Kidney (tissue), 14 donors: ENCODE data around the gene FAM219A. TPM values are rescaled to one million over a fixed set of nuclear protein-coding genes. Genes with fewer than 3 reads are reported as not detected.

ENCODE experiments used
- DNase-seq, 5 donors: peaks; one replicate each; pipeline ENCODE4 v3.0.0-alpha.2; 2013 to 2020
- FAIRE-seq: peaks from 2 replicates; lab custom pipeline; 2012; peaks lifted over from hg19 to GRCh38; lab: Jason Lieb, UNC
- H3K27ac ChIP-seq, 2 donors: one replicate each; pipeline ENCODE4 v1.7.0; 2013; ENCODE audit warnings: low read depth in 2 of 2, low read length in 2 of 2, inconsistent platforms in 1 of 2
- H3K27me3 ChIP-seq: one replicate; pipeline ENCODE4 v1.7.1; 2013; ENCODE audit warnings: low read length, inconsistent platforms; ENCODE audit not compliant: control insufficient read depth, insufficient read depth
- H3K36me3 ChIP-seq, 3 donors: one replicate each; pipeline versions ENCODE4 v1.7.0 to v1.7.1; 2013; ENCODE audit warnings: low read length in 3 of 3, control low read depth in 1 of 3, inconsistent platforms in 1 of 3; ENCODE audit not compliant: insufficient read depth in 3 of 3, control insufficient read depth in 2 of 3
- H3K4me1 ChIP-seq, 3 donors: one replicate each; pipeline versions ENCODE4 v1.7.0 to v1.7.1; 2013; ENCODE audit warnings: low read length in 3 of 3, inconsistent platforms in 1 of 3, low read depth in 1 of 3; ENCODE audit not compliant: control insufficient read depth in 2 of 3, insufficient read depth in 2 of 3
- H3K4me3 ChIP-seq, 3 donors: one replicate each; pipeline versions ENCODE4 v1.7.0 to v1.8.1; 2013; ENCODE audit warnings: low read length in 3 of 3, control low read depth in 1 of 3, inconsistent platforms in 1 of 3
- H3K9ac ChIP-seq, 3 donors: one replicate each; pipeline versions ENCODE4 v1.7.0 to v1.7.1; 2013; ENCODE audit warnings: low read length in 3 of 3, control low read depth in 1 of 3, inconsistent platforms in 1 of 3
- H3K9me3 ChIP-seq, 3 donors: one replicate each; pipeline versions ENCODE4 v1.7.0 to v1.7.1; 2013; ENCODE audit warnings: low read length in 3 of 3, control low read depth in 1 of 3, inconsistent platforms in 1 of 3; ENCODE audit not compliant: control insufficient read depth in 2 of 3, insufficient read depth in 1 of 3
- CTCF ChIP-seq: IDR thresholded peaks from 3 replicates; pipeline ENCODE4 v1.5.1; 2012; ENCODE audit warnings: mild to moderate bottlenecking, moderate library complexity, borderline replicate concordance; ENCODE audit not compliant: insufficient read depth; ENCODE audit errors: extremely low read depth
- intact Hi-C: fragments of 100-400 bp; cut with DNase I; formaldehyde crosslinking; loops from one replicate; pipeline ENCODE4 v1.11.1; 2022
- polyA plus RNA-seq: library from polyadenylated mRNA; stranded (reverse); fragments of 350-450 nt; fragmentation: Illumina TruSeq; extraction: RNeasy Lipid Tissue Mini Kit (QIAGEN cat#74804); gene quantifications from one replicate; pipeline ENCODE4 v1.2.3, GENCODE V29; 2014; ENCODE audit warnings: low read depth, low replicate concordance; ENCODE audit not compliant: insufficient read depth
- total RNA-seq: library from RNA; stranded (reverse); fragmentation: NEBNext Ultra II Directional; extraction: Animal tissue kit (Norgen Biotek cat#: 25700); gene quantifications from one replicate; pipeline ENCODE4 v1.2.1, GENCODE V29; 2021
- donor health status: control.
- donor health status: control.
- donor health status: control.
- donor health status: control.
- donor health status: control.
- donor health status: DM: yes; HTN: yes; CAD: no.
- donor health status: Normal renal cell carcinoma (clear cell type).

FAM219A gene
- total and polyA plus RNA-seq, 2 donors from 2014 or later = 8.7 to 21.1 TPM

- Histone ChIP-seq H3K4me1 (peaks cover 0 to 2% (median 0%) of the 10 kb centered on the region in 3 donors), H3K27me3 (no peaks in the 10 kb centered on the region), H3K4me3 (no peak overlapping the region), H3K36me3 (no peaks in the 10 kb centered on the region), H3K9me3 (no peaks in the 10 kb centered on the region), H3K9ac (no peak overlapping the region), H3K27ac (no peak overlapping the region)
- intact Hi-C loops = no loop called here
- no peak for DNase-seq
- no peak for TF ChIP-seq CTCF
- FAIRE-seq = no peak
These were observed 26.7 kb downstream of the FAM219A start for GRCh38 chr9:34431667-34432066.

- Histone ChIP-seq H3K4me3 (no peak overlapping the region), H3K36me3 (no peaks in the 10 kb centered on the region), H3K27ac (no peak overlapping the region), H3K9ac (no peak overlapping the region), H3K4me1 (peaks cover 0 to 2% (median 0%) of the 10 kb centered on the region in 3 donors), H3K9me3 (no peaks in the 10 kb centered on the region), H3K27me3 (no peaks in the 10 kb centered on the region)
- no peak for FAIRE-seq
- TF ChIP-seq CTCF = no peak
- DNase-seq = peak; percentile 52 to 89 (median 78)
- intact Hi-C loops = no loop called here
These were observed 27.4 kb downstream of the FAM219A start for GRCh38 chr9:34430843-34431437.

- DNase-seq = no peak
- H3K4me3 ChIP-seq = no peak overlapping the region
These were observed 29.9 kb downstream of the FAM219A start for GRCh38 chr9:34428325-34428958.

More at GRCh38 chr9:34428325-34428958, 29.9 kb downstream of the FAM219A start:
- Histone ChIP-seq H3K4me1 (peaks cover 0 to 2% (median 0%) of the 10 kb centered on the region in 3 donors), H3K36me3 (no peaks in the 10 kb centered on the region), H3K9me3 (no peaks in the 10 kb centered on the region), H3K27me3 (no peaks in the 10 kb centered on the region), H3K9ac (no peak overlapping the region), H3K27ac (no peak overlapping the region)
- no peak for TF ChIP-seq CTCF
- FAIRE-seq = no peak
- intact Hi-C loops = no loop called here
